Stimulated activated CD4-positive, alpha-beta T cell treated with anti-CD3 and anti-CD28 coated beads, Interleukin-2, amount 100 ng/mL, for 4 hours (primary cell): ENCODE measurements around the gene TNRC6B.
"Not testable (repeated sequence)": the region's sequence is repeated elsewhere in the genome, so short reads cannot be mapped to it uniquely, and the experiment has no call there.

ENCODE experiments used
- DNase-seq: peaks from one replicate; pipeline ENCODE4 v3.0.0-alpha.2; 2020; ENCODE audit warnings: low read depth

The TNRC6B gene

GRCh38 chr22:40182231-40182835 is 4.6 kb downstream of the TNRC6B start:
- DNase-seq: no peak

GRCh38 chr22:40183029-40183581 is 5.4 kb downstream of the TNRC6B start:
- no peak for DNase-seq

- DNase-seq: not testable (repeated sequence)
Observed at GRCh38 chr22:40183603-40184002, 5.9 kb downstream of the TNRC6B start.

- DNase-seq: no peak
Observed at GRCh38 chr22:40187389-40187788, 9.7 kb downstream of the TNRC6B start.

- no peak for DNase-seq
Observed at GRCh38 chr22:40189997-40190396, 12.3 kb downstream of the TNRC6B start.

DNA sequence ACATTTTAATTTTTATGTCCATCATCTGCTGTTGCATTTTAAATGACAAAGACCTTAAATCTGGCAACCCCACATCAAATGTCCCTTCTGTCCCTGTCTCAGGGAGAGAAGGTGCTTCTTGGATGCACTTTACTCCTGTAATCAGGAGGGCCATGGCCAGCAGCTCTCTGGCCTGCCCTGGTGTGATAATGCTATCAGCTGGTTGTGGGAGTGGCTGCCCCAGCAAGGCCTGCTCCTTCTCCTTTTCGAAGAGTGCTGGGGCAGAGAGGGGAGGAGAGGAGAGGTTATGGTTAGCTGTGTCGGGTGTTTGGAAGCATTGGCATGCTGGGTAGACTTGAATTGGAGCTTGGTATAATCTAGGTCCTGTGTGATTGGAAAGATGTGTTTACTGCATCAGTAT is 12.8 kb downstream of the TNRC6B start:
- DNase-seq: no peak

DNA sequence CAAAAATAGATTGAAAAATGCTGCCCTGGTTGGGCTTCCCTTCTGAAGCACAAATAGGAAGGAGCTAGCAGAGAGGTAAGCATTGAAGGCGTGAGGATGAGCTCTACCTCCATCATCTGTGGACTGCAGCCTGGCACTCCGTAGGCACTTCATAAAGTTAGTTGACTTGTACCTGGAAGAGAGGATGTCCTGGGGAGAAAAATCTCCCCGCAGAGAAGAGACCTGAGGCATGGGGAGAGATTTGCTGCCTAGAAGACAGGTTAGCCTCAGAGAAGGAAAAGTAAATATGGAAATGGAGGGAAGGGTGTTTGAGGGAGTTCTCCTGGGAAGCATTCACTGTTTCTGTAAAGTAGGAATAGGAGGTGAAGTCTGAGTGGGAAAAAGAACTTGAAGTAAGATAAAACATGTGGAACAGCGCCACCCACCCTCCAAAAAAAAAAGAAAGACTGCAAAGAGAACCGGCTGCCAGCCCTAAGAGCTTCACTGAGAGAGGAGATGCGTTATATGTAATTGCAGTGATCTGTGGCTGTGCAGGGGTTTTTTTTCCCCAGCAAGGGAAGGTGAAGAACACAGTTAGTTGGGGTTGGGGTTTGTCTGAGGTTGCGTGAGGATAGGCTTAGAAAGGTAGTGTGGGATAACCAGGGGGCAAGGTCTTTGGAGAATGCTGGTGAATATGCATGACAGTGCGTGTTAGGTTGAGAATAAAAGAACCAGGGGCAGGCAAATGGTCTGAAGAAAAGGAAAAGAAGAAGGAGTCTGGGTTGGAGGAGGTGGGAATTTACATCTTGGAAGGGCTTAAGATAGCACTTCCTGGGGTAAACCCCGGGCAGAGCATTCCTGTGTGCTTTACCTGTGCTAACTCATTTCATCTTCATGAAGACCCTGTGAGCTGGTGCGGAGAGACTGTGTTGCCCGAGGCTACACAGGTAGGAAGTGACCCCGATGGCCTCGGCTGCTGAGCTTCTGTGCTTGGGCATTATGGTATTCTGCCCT is 16.0 kb downstream of the TNRC6B start:
- no peak for DNase-seq

DNA sequence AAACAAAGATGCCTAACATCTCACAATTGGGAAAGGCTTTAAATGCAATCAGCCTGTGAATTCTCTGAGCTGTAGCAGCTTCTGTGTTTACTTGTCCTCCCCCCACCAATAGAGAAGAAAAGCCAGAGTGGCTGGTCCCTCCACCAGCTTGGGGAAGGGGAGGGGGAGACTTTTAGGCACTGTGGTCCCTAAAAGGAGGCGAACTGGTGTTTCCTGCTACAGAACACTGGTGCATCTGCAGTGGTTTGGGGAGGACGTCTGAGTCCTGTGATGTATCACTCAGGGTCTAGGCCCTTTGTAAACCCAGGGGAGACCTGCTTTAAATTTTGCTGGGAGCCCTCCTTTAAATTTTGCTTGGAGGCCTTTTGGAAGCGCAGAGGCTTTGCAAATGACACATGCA is 16.9 kb downstream of the TNRC6B start:
- DNase-seq: no peak

GRCh38 chr22:40196628-40197360 is 19.1 kb downstream of the TNRC6B start:
- DNase-seq: peak; percentile 42

GRCh38 chr22:40197421-40197820 is 19.7 kb downstream of the TNRC6B start:
- DNase-seq: not testable (repeated sequence)

- no peak for DNase-seq
Observed at GRCh38 chr22:40198733-40199132, 21.0 kb downstream of the TNRC6B start.

DNA sequence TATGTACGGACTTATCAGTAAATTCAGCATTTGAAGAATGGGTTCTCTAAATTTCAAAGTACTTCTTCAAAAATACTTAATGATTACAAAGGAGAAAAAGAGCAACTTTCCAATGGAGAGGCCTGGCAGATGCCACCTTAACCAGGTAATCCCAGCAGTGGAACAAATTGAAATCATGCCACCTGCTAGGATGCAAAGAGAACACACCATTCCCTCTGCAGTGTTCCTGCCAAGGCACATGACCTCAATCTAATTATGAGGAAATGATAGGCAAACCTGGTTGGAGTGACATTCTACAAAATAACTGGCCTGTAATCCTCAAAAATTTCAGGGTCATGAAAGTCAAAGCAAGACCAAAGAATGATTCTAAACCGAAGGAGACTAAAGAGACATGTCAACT is 21.5 kb downstream of the TNRC6B start:
- DNase-seq: no peak

DNA sequence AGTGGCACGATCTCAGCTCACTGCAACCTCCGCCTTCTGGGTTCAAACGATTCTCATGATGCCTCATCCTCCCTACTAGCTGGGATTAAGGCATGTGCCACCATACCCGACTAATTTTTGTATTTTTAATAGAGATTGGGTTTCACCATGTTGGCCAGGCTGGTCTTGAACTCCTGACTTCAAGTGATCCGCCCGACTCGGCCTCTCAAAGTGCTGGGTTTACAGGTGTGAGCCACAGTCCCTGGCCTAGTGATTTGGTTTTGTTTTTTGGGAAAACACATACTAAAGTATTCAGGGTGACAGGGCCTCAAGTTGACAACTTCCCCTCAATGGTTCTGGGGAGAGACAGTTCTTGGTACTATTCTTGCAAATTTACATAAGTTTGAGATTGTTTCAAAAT is 22.1 kb downstream of the TNRC6B start:
- DNase-seq: no peak

- DNase-seq: no peak
Observed at GRCh38 chr22:40200795-40201530, 23.2 kb downstream of the TNRC6B start.

DNA sequence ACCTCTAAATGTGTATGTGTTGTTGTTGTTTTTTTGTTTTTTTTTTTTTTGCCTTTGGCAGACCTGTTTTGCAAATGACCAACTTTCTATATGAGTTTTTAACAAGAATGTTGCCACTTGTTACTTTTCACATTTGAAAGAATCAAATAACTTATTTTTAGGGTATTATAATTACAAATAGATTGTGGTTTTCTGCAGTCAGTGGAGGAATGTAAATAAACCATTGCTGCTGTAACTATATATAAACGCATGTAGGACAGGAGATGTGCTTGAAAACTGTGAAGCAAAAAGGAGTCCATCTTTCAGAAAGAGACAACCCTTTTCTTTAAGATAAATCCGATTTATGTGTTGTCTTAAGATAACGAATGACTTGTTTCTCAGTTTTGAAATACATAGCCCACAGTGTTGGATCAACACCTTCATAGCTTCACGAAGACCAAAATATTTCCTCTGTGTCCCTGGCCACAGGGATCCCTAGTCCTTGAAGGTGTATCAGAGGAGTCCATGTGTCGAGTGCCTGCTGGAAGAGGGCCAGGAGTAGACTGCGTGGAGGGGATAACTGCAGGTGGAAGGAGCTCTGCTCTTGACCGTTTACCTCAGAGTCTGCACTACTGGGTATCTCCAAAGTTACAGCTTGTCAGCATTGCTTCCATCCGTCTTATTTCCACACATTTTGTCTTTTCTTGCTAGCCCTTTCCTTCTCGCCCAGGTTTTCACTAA is 24.7 kb downstream of the TNRC6B start:
- DNase-seq: no peak

DNA sequence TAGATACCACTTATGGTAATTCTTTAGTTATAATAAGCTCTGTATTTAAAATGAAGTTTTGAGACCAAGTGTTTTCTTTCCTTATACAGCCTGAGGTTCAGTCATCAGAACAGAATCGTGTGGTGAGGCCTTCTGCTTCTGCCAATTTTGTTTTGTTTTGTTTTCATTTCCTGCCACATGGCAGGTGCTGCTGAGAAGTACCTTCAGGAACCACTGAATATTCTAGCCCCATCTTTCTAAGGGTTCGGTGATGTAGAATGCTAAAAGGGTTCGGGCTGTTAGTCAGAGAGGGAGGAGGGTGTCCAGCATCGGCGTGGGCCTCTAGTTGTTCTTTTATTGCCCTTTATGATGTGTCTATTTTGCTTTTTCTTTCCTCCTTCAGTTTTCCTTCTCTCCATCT is 25.8 kb downstream of the TNRC6B start:
- peak; percentile 28 for DNase-seq

DNA sequence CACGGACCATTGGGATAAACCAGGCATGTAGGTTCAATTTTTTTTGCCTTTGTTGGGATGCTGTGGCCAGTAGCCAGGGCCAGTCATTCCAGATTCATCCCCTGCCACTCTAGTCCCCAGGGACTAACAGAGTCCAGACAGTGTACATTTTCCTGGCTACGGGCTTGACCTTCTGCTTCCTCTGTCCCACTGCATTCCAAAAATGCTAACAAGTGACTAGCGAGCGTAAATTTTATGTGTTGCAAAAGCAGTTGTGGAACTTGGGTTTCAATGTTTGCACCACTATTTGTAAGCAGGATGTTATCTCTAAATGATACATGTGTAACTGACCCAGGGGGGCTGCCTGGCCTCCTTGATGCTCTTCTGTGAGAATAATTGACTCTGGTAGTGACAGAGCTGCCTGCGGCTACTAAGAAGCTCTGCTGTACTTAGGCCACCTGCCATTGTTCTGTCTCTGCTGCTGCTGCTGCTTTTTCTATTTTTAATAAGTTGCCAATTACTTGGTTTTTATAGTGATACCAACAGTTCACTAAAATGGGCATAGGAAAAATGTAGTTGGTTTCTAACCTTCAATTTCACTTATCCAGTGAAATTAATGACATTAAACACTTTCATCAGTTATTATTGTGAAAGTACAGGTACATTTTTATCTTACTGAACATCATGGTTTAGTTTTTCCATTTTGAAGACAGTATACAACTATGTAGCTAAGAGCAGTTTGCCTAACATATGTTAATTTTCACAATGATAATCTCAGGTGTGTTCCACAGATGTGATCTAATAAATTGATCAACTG is 26.8 kb downstream of the TNRC6B start:
- DNase-seq: no peak

DNA sequence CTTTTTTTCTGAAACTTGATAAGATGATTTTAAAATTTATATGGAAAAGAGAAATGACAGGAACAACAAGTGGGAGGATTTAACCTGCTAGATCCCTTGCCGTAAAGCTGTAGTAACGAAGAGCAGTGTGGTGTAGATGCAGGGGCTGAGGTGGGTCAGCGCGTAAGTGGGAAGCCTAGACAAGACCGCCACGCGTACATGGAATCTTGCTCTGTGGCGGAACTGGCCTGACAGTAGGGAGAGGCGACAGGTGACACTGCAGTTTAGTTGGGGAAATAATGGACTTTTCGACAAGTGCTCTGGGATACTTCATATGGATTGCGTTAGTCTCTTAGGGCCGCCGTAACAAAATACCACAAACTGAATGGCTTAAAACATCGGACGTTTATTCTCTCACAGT is 28.8 kb downstream of the TNRC6B start:
- DNase-seq: no peak

DNA sequence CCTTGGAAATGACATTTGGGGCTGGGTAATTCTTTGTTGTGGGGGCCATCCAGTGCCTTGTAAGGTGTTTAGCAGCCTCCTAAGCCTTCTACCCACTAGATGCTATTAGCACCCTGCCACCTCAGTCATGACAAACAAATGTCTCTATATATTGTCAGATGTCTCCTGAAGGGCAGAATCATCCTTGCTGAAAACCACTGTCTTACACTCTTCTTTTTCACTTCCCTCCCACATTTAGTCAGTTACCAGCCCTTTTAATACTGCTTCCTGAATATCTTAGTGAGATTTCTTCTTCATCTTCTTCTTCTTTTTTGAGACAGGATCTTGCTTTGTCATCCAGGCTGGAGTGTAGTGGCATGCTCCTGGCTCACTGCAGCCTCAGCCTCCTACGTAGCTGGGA is 33.1 kb downstream of the TNRC6B start:
- no peak for DNase-seq

DNA sequence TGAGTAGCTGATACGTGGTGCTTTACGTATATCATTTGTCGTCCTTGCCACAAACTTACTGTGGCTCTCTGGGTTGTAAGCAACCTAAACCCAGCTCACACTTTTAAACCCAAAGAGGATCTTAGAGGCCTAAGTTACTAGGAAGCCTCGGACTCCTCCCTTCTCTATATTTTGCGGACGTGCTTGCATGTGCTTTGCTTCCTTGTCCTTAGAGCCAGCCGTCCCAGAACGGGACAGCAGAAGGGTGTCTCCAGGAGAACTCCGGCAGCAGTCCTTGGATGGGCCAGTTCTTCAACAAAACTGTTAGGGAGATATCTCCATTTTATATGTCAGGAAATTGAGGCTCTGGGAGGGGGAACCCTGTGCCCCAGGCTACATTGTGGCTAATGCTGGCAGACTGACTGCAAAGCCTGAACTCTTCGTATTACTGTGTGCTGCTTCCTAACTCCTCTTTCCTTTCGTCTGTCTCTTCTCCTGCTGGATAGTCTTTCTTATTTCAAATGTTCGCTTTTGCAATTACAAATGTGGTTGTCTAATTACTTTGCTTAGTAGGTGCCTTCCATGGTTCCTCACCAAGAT is 33.8 kb downstream of the TNRC6B start:
- DNase-seq: no peak
